Stimulated activated CD8-positive, alpha-beta memory T cell treated with anti-CD3 and anti-CD28 coated beads, Interleukin-7, amount 100 ng/mL, for 1 hour (primary cell): ENCODE data around the gene COX18.

ENCODE experiments used
- DNase-seq, 2 donors: peaks; one replicate each; pipeline ENCODE4 v3.0.0-alpha.2; 2020; ENCODE audit warnings: low read depth in 2 of 2

Gene COX18

GRCh38 chr4:73053974-73054480 is 15.5 kb downstream of the COX18 start:
- DNase-seq, result no peak

DNA sequence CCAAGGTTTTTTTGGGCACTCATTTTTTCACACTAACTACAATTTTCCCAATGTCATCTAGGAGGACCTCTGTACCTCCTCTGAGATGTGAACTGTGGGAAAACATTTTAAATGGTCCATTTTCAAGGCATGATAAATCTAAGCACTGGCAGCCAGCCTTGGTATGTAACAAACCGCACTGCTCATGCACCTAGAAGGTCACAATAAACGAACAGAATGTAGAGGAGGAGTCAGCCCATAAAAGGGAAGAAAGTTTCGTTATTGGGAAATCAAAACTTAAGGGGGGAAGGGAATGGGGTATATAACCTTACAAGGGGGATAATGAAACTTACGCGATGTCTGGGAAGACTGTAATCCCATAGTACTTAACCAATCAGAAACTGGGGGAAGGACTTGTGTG is 16.4 kb downstream of the COX18 start:
- DNase-seq, result no peak

DNA sequence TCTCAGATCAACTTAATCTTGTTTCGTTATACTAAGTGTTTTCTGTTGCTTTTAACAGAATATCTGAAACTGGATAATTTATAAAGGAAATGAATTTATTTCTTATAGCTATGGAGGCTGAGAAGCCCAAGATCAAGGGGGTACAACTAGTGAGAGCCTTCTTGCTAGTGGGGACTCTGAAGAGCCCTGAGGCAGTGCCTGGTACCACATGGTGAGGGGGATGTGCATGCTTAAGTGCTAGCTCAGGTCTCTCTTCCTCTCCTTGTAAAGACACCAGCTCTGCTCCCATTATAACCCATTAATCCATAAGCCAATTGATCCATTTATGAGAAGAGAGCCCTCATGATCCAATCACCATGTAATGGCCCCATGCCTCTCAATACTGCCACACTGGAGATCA is 17.9 kb downstream of the COX18 start:
- no peak for DNase-seq

GRCh38 chr4:73045879-73046278 is 23.6 kb downstream of the COX18 start:
- DNase-seq, result no peak

- no peak for DNase-seq
Observed at GRCh38 chr4:73037057-73037456, 32.5 kb downstream of the COX18 start.

DNA sequence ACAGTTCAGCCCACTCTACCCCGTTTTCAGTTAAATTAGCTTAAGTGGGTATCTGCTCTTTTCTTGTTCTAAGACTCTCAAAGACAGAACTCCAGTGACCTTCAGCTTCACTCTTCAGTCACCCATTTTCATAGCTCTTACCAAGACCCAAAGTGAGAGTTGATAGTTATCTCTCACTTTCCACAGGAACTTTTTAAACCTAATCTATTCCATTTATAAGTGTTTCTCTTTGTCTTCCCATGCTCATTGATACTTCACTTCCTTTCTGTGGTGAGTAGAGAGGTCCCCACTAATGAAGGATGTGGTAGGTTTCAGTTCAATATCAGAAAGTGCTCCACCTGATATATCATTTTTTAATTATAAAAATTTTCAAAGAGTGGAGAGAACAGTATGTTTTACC is 33.4 kb downstream of the COX18 start:
- no peak for DNase-seq

DNA sequence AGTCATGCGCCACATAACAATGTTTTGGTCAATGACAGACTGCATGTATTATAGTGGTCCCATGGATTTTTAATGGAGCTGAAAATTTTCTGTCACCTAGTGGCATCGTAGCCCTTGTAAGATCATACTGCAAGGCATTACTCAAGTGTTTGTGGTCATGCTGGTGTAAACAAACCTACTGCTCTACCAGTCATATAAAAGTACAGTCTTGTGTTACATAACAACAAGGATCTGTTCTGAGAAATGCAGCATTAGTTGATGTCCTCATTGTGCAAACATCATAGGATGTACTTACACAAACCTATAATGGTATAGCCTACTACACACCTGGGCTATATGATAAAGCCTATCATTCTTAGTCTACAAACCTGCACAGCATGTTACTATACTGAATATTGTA is 34.6 kb downstream of the COX18 start:
- DNase-seq, result no peak

- DNase-seq, result no peak
Observed at GRCh38 chr4:73028621-73029020, 40.9 kb downstream of the COX18 start.

GRCh38 chr4:73021634-73022033 is 47.9 kb downstream of the COX18 start:
- DNase-seq, result no peak

- no peak for DNase-seq
Observed at GRCh38 chr4:73019462-73020047, 50.0 kb downstream of the COX18 start.

DNA sequence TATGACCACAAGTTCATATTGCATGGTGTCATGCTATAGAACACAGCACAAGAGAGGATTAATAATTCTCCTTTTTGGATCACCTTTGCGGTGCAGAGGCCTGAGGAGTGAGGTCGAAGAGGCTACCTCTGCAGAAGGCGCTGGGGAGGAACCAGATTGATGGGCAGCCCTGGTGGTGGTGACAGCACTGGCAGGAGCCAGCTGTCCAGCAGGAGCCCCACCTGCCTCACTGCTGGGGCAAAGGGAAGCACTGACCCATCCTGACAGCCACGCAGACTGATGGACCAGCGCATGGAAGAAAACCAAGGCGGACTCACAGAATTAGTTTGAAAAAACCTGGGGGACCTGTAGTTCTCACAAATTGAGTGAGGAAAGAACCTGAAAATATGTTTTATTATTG is 50.9 kb downstream of the COX18 start:
- no peak for DNase-seq

DNA sequence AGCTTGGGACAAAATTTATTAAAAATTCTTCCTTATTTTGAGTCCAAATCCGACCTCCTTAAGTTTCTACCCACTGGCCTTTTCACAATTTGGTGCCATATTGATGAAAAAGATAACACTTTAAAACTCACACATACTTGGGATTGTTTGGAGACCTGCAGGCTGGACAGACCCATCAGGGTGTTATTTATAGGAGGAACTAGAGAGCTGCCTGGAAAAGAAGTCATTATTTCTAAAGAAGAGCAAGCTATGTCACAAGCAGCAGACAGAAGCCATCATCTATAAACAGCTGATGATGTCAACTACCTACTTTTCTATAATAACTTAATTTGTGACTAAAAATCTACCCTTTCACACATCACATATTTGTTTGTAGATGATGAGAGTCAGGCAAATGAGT is 56.2 kb downstream of the COX18 start:
- no peak for DNase-seq

GRCh38 chr4:73012673-73013072 is 56.8 kb downstream of the COX18 start:
- no peak for DNase-seq

- no peak for DNase-seq
Observed at GRCh38 chr4:73011629-73011985, 57.9 kb downstream of the COX18 start.

GRCh38 chr4:73010789-73011628 is 58.5 kb downstream of the COX18 start:
- no peak for DNase-seq

- no peak for DNase-seq
Observed at GRCh38 chr4:73007526-73008100, 61.9 kb downstream of the COX18 start.

GRCh38 chr4:73006286-73006990 is 63.1 kb downstream of the COX18 start:
- no peak for DNase-seq

- DNase-seq, result no peak
Observed at GRCh38 chr4:73005514-73005913, 64.0 kb downstream of the COX18 start.
